GM12872 (cell line): ENCODE measurements around the gene LENG1.

Experiments
- TF ChIP-seq, protein P1 (sequence below): IDR thresholded peaks from 3 replicates; pipeline ENCODE4 v1.5.1; 2011; ENCODE audit warnings: low read depth, mild to moderate bottlenecking, low read length, moderate library complexity; ENCODE audit not compliant: insufficient read depth

Gene LENG1

DNA sequence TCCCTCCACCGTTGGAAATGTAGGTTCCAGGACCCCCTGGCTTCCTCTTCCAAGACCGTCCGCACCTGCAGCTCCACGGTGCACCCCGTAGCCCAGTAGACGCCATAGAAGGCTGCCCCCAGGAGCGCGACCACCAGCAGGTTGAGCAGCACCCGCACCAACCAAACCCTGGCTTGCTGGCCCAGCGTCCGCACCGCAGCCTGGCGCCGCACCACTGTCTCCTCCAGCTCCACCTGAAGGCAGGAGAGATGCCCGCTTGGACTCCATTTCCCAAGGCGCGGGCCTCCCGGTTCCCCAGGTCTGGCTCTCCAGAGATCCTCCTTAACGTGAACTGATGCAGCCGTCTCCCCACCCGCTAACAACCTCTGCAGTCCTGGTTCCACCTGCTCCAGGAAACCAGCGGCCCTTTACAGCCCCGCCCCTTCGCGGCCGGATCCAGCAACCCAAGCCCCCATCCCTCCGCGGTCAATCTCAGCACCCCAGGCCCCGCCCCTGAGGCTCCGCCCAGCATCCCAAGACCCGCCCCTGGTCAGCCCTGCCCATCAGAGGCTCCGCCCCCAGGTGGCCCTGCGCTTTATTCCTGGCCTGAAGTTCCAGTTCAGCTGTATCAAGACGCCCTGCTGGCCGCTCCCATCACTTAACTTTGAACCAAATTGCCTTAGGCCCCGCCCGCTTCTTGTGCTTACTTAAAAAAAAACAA is 5.0 kb upstream of the LENG1 start:
- TF ChIP-seq, protein P1, sequence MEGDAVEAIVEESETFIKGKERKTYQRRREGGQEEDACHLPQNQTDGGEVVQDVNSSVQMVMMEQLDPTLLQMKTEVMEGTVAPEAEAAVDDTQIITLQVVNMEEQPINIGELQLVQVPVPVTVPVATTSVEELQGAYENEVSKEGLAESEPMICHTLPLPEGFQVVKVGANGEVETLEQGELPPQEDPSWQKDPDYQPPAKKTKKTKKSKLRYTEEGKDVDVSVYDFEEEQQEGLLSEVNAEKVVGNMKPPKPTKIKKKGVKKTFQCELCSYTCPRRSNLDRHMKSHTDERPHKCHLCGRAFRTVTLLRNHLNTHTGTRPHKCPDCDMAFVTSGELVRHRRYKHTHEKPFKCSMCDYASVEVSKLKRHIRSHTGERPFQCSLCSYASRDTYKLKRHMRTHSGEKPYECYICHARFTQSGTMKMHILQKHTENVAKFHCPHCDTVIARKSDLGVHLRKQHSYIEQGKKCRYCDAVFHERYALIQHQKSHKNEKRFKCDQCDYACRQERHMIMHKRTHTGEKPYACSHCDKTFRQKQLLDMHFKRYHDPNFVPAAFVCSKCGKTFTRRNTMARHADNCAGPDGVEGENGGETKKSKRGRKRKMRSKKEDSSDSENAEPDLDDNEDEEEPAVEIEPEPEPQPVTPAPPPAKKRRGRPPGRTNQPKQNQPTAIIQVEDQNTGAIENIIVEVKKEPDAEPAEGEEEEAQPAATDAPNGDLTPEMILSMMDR = no peak

DNA sequence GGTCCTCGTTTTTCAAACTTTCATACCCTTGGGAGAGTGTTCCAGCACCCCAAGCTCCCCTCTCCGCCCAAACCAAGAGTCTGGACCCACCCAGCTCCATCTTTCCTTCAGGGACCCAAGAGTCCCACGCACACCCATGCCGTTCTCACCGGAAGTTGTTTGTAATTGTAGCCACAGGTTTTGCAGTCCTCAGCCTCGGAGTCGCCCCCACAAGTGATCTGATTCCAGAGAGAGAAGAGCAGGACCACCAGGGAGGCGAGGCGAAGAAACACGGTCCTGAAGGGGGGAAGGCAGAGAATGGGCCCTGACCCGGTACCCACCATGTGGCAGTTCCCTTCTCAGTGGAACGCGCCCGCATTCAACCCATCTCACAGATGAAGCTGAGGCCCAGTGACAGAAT is 3.4 kb upstream of the LENG1 start:
- TF ChIP-seq, protein P1 = no peak

DNA sequence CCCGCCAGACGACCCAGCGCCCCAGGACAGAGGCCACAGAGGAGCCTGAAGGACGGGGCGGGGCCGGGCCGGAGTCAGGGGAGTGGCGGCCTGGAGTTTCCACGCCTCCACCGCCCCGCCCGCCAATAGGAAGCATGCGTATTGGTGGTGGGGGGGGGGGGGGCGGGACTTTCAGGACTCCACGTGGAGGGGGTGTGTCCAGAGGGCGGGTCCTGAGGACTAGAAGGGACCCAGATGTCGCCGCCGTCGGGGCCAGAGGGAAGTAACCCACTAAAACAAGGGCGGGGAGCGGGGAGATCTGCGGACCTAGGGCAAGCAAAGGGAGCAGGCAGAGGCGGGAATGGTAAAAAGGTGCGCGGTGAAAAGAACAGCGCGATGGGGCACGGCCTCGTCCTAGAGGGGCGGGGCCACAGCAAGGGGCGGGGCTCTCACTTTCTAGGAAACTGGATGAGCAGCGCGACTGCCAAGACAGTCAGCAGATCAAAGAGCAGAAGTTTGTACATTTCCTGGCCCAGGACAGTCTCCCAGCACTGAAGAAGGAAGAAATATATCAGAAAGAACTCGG is 2.8 kb upstream of the LENG1 start:
- TF ChIP-seq, protein P1 = no peak

DNA sequence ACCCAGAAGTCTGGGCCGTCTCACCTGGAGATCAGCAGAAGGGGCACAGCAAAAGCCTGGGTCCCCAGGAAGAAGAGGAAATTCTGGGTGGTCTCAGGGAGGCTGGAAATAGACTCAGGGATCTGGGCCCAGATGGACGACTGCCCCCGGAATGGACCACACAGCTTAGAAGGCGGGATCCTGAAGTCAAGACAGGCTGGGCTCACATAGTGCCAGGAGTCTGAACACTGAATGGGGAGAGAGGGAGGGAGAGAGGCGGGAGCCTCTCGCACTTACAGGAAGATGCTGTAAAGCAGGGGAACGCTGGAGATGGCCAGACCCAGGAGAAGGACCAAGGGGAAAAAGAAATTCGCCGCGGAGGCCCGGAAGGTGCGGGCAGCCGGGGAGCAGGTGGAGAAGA is 1.3 kb upstream of the LENG1 start:
- TF ChIP-seq, protein P1 = no peak

DNA sequence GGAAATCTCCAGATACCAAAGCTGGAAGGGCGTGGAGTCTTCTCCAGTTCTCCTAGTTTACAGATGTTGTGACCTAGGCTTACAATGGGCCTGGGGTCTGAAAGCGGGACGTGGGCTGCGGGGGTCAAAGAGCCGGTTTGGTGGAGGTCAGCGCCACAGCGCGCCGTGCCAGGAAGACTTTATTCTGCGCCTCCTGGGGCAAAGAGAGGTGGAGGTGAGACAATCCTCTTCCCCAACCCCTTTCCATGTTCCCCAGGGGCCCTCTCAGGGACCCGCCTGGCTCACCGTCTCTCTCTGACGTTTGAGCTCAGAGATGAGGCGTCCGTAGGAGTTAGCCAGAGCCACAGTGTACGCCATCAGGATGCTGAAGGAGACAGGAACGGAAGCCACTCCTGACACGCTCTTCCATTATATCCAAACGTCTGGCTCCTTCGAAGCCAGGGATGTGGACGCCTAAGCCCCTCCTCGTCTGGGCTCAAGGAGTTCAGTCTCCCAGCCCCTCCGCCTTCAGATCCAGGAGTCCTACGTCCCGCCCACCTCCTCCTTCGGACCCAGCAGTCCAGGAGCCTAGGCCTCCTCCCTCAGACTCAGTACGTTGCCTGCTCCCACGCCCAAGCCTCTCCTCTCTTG is 776 bp upstream of the LENG1 start:
- TF ChIP-seq, protein P1 = no peak

DNA sequence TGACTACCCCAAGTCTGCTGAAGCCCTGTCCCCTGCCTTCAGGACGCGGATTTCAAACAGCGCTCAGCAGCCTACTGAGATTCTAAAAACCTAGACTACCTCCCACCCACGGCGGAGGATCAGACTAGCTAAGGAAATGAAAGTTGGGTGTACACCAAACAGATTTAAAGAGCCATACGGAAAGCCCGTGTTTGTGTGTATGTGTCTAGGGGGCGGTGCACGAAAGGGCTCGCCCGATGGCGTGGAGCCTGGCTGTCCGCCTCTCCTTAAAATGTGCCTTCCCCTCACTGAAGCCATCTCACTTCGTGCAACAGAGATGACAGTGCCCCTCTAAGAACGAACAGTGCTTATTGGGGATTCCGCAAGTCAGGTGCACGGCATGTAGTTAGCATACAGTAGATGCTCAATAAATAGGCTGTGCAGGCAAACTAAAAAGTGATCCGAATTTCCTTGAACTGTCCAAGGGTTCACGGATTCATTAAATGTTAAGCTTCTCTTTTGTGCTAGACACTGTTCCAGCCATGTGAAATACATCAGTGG is 639 bp downstream of the LENG1 start:
- TF ChIP-seq, protein P1 = no peak

DNA sequence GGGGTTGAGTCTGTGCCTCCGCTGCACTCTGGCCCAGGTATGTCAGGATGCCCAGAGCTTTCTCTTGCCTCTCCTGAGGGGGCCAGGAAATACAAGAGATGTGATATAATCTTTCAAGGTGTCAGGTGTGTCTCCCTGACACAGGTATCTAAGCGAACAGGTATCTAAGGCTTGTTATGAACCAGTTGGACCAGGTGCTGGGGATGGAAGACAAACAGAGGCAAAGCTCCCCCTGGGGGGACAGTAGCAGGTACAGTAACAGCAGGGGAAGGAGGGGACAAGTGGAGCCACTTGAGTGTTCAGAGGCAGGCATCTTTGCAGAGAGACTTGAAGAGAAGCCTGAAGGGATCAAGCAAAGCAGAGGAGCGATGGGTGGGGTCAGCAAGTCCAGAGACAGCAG is 2.6 kb downstream of the LENG1 start:
- TF ChIP-seq, protein P1 = no peak
